Neural progenitor cell (in vitro differentiated cells): ENCODE results near the gene TENT5A.

ENCODE experiments used
- CTCF ChIP-seq: fragments of 200-600 bp; sonication (generic); IDR thresholded peaks from 2 replicates; pipeline ENCODE4 v1.5.1; 2017; ENCODE audit warnings: antibody characterized with exemption, mild to moderate bottlenecking
- EZH2 ChIP-seq: fragments of 200-600 bp; sonication (generic); IDR thresholded peaks from 2 replicates; pipeline ENCODE4 v1.6.1; 2017; ENCODE audit warnings: antibody characterized with exemption, mild to moderate bottlenecking, moderate library complexity

GRCh38 chr6:81754906-81755305, 2.4 kb upstream of the TENT5A start:
- TF ChIP-seq CTCF: no peak
- TF ChIP-seq EZH2: no peak
